Right atrium auricular region (tissue), 2 donors: Measurements from ENCODE around the gene CSMD2. TPM values are rescaled to one million over a fixed set of nuclear protein-coding genes. Genes with fewer than 3 reads are reported as not detected.

ENCODE experiments used
- DNase-seq: peaks from one replicate; pipeline ENCODE4 v3.0.0-alpha.2; 2019; ENCODE audit warnings: low spot score
- H3K27ac ChIP-seq, 2 donors: fragments of 200-600 bp; sonication (generic); 1 replicate in 1 of 2; 2 replicates in 1 of 2; pipeline ENCODE4 v1.5.1; 2016 to 2019
- H3K27me3 ChIP-seq, 2 donors: fragments of 200-600 bp; sonication (generic); one replicate each; pipeline versions ENCODE4 v1.5.1 to v1.6.0; 2017 to 2019
- H3K36me3 ChIP-seq: fragments of 200-600 bp; sonication (generic); one replicate; pipeline ENCODE4 v1.5.1; 2016
- H3K4me1 ChIP-seq, 2 donors: fragments of 200-600 bp; sonication (generic); one replicate each; pipeline versions ENCODE4 v1.5.1 to v1.6.0; 2017 to 2019
- H3K4me3 ChIP-seq, 2 donors: fragments of 200-600 bp; sonication (generic); 1 replicate in 1 of 2; 2 replicates in 1 of 2; pipeline ENCODE4 v1.5.1; 2017 to 2019; ENCODE audit warnings: mild to moderate bottlenecking in 1 of 2, moderate library complexity in 1 of 2
- H3K9me3 ChIP-seq, 2 donors: fragments of 200-600 bp; sonication (generic); one replicate each; pipeline ENCODE4 v1.5.1; 2019
- total RNA-seq, 2 donors: library from RNA; depleted of rRNA; stranded (reverse); fragments of >200 nt; gene quantifications; one replicate each; pipeline ENCODE4 v1.1.0, GENCODE V29; 2016
- TF ChIP-seq, protein P1 (sequence below), 2 donors: fragments of 200-600 bp; sonication (generic); IDR thresholded peaks; one replicate each; pipeline ENCODE4 v1.5.1; 2019; ENCODE audit warnings: antibody characterized with exemption in 2 of 2

The CSMD2 gene
- total RNA-seq, 2 donors from 2014 or later: 0.39 to 0.44 TPM

DNA sequence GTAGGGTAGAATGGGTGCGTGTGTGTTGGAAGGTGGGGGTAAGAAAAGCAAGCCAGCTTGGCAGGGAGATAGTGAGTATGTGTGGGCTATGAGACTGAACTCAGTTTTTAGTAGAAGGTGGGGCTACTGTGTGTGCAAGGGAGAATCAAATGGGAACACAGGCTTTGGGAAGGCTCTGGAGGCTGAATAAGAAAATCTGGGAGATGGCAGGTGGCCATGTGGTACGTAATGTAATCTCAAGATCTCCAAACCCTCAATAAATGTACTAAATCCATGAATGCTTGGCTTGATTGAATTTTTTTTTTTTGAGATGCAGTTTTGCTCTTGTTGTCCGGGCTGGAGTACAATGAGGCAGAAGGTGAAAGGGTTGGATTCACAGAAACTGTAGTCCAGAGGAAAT, 696.1 kb downstream of the CSMD2 start:
- Histone ChIP-seq H3K27ac (no peak overlapping the region), H3K4me3 (no peak overlapping the region), H3K27me3 (no peaks in the 10 kb centered on the region), H3K36me3 (no peaks in the 10 kb centered on the region), H3K9me3 (no peaks in the 10 kb centered on the region), H3K4me1 (peaks cover 0 to 40% of the 10 kb centered on the region in 2 donors)
- no peak for DNase-seq
- TF ChIP-seq, protein P1, sequence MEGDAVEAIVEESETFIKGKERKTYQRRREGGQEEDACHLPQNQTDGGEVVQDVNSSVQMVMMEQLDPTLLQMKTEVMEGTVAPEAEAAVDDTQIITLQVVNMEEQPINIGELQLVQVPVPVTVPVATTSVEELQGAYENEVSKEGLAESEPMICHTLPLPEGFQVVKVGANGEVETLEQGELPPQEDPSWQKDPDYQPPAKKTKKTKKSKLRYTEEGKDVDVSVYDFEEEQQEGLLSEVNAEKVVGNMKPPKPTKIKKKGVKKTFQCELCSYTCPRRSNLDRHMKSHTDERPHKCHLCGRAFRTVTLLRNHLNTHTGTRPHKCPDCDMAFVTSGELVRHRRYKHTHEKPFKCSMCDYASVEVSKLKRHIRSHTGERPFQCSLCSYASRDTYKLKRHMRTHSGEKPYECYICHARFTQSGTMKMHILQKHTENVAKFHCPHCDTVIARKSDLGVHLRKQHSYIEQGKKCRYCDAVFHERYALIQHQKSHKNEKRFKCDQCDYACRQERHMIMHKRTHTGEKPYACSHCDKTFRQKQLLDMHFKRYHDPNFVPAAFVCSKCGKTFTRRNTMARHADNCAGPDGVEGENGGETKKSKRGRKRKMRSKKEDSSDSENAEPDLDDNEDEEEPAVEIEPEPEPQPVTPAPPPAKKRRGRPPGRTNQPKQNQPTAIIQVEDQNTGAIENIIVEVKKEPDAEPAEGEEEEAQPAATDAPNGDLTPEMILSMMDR (IDR thresholded peaks at IDR 0.05): no peak

DNA sequence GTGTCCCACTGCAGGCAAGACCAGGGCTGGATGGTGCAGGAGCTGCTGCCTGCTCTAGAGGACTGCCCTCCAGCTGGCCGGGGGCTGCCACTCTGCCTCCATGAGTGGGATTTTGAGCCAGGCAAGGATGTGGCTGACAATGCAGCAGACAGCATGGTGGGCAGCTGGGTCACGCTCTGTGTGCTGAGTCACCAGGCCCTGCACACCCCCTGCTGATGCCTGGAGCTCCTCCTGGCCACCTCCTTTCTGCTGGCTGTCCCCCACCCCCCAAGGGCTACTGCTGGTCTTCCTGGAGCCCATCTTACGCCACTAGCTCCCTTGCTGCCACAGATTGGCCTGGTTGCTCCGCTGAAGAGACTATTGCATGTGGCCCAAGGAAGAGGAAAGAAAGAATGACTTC, 696.5 kb downstream of the CSMD2 start:
- Histone ChIP-seq H3K27ac (no peak overlapping the region), H3K27me3 (no peaks in the 10 kb centered on the region), H3K36me3 (no peaks in the 10 kb centered on the region), H3K4me3 (no peak overlapping the region), H3K4me1 (peaks cover 0 to 36% of the 10 kb centered on the region in 2 donors), H3K9me3 (no peaks in the 10 kb centered on the region)
- DNase-seq: no peak
- TF ChIP-seq, protein P1 (IDR thresholded peaks at IDR 0.05): no peak

DNA sequence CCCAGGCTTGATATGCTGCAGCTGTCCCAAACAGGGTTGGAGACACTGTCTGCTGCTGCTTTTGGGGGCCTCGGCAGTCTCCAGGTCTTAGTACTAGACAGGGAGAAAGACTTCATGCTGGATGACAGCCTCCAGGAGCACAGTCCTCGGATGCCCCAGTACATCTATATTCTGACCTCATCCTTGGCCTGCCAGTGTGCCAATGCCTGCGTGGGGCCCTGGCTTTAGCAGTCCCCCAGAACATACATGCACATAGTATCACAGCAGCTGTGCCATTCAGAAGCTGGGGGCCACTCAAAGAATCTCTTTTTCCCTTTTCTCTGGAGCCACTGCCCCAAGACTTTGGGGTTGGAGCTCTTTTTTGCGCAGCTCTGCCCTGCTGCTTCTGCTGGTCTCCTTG, 697.0 kb downstream of the CSMD2 start:
- DNase-seq: no peak
- Histone ChIP-seq H3K27ac (no peak overlapping the region), H3K9me3 (no peaks in the 10 kb centered on the region), H3K4me1 (peaks cover 0 to 31% of the 10 kb centered on the region in 2 donors), H3K27me3 (no peaks in the 10 kb centered on the region), H3K4me3 (no peak overlapping the region), H3K36me3 (no peaks in the 10 kb centered on the region)
- TF ChIP-seq, protein P1 (IDR thresholded peaks at IDR 0.05): no peak

DNA sequence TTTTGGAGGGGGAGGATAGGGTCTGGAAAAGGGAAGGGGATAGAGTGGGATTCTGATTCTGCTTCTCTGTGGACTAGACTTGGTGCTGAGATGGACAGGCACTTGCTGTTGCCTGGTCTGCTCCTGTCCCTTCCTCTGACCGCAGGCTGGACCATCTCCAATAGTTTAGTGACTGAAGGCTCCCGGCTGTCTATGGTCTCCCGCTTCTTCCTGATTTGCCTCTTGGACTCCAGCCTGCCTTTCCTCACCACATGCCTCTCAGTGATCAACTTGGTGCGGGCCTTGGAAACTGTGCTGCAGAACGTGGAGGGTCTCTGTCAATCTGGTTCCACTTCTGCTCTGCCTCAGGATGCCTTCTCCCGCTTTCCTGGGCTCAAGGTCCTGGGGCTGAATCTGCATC, 698.9 kb downstream of the CSMD2 start:
- DNase-seq: no peak
- H3K36me3 ChIP-seq: no peaks in the 10 kb centered on the region

DNA sequence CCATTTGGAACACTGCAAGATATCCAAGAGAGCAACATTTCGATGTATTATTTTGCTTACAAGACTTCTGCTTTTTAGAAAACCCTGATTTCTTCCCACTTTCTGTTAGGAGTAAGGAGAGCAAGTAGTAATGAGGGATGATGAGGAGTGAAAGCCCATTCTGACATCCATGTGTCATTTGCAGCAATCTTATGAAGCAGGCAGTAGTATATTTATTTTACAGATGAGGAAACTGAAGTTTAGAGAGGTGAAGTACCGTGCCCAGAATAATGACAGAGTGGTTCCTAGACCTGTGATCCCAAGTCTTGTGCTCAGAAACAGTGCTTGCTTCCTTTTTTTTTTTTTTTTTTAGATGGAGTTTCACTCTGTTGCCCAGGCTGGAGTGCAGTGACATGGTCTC, 699.7 kb downstream of the CSMD2 start:
- peaks cover 0 to 34% of the 10 kb centered on the region in 2 donors for H3K4me1 ChIP-seq
- H3K27me3 ChIP-seq: no peaks in the 10 kb centered on the region
- H3K36me3 ChIP-seq: no peaks in the 10 kb centered on the region
- no peaks in the 10 kb centered on the region for H3K9me3 ChIP-seq
- H3K4me3 ChIP-seq: no peak overlapping the region
- TF ChIP-seq, protein P1 (IDR thresholded peaks at IDR 0.05): no peak
- no peak overlapping the region for H3K27ac ChIP-seq
- no peak for DNase-seq

More for the DNA sequence above, 698.9 kb downstream of the CSMD2 start:
- Histone ChIP-seq H3K4me3 (no peak overlapping the region), H3K4me1 (peaks cover 0 to 31% of the 10 kb centered on the region in 2 donors), H3K27ac (peak overlapping the region in 1 of 2 donors; percentile 40), H3K9me3 (no peaks in the 10 kb centered on the region), H3K27me3 (no peaks in the 10 kb centered on the region)
- TF ChIP-seq, protein P1 (IDR thresholded peaks at IDR 0.05): no peak

DNA sequence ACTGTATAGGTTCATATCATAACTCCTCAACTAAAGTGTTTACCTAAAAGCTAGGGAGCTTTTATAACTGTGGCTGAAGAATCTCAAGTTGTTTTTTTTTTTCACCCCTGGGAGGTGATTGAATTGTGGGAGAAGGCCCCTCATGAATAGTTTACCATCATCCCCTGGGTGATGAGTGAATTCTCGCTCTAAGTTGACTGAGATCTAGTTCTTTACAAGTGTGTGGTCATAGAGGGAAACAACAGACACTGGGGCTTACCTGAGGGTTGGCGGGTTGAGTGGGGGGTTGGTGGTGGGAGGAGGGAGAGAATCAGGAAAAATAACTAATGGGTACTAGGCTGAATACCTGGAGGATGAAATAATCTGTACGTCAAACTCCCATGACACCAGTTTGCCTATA, 700.5 kb downstream of the CSMD2 start:
- Histone ChIP-seq H3K27me3 (no peaks in the 10 kb centered on the region), H3K9me3 (no peaks in the 10 kb centered on the region), H3K36me3 (no peaks in the 10 kb centered on the region), H3K4me1 (peaks cover 0 to 36% of the 10 kb centered on the region in 2 donors), H3K4me3 (no peak overlapping the region), H3K27ac (no peak overlapping the region)
- TF ChIP-seq, protein P1 (IDR thresholded peaks at IDR 0.05): no peak
- DNase-seq: no peak
